HG03439 (cell line): ENCODE measurements around the gene EIF3L.

Experiments
- ATAC-seq: cut with Tn5 transposase; IDR thresholded peaks from one replicate; pipeline ENCODE4 v1.9.1; 2021; ENCODE audit warnings: mild to moderate bottlenecking, moderate library complexity; ENCODE audit not compliant: unreplicated experiment

EIF3L gene

DNA sequence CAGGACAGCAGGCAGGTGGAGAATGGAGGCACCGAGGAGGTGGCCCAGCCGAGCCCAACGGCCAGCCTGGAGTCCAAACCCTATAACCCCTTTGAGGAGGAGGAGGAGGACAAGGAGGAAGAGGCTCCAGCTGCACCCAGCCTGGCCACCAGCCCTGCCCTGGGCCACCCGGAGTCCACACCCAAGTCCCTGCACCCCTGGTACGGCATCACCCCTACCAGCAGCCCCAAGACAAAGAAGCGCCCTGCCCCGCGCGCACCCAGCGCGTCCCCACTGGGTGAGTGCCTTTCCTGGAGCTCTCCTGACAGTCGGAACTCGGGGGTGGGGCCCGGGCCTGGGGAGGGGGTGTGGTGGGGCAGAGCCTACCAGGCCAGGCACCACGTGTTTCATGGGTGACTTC is 76.5 kb downstream of the EIF3L start:
- no peak for ATAC-seq

DNA sequence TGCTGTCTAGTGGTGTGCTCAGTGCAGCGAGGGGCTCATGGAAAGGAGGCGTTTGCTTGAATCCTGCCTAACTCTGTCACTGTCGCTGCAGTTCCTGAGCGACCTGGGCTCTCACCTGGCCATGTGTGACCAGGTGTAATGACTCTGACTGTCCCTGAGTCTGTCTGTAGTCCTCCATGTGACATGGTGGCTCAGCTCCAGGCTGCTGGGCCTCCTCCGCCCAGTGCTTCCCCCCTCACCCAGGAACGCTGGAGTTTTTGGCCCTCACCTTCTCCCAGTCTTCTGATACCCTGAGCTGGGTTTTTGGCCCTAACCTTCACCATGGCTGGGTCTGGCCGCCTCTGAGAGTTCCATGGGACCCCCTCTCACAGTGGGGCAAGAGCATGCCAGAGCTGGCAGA is 77.1 kb downstream of the EIF3L start:
- no peak for ATAC-seq

DNA sequence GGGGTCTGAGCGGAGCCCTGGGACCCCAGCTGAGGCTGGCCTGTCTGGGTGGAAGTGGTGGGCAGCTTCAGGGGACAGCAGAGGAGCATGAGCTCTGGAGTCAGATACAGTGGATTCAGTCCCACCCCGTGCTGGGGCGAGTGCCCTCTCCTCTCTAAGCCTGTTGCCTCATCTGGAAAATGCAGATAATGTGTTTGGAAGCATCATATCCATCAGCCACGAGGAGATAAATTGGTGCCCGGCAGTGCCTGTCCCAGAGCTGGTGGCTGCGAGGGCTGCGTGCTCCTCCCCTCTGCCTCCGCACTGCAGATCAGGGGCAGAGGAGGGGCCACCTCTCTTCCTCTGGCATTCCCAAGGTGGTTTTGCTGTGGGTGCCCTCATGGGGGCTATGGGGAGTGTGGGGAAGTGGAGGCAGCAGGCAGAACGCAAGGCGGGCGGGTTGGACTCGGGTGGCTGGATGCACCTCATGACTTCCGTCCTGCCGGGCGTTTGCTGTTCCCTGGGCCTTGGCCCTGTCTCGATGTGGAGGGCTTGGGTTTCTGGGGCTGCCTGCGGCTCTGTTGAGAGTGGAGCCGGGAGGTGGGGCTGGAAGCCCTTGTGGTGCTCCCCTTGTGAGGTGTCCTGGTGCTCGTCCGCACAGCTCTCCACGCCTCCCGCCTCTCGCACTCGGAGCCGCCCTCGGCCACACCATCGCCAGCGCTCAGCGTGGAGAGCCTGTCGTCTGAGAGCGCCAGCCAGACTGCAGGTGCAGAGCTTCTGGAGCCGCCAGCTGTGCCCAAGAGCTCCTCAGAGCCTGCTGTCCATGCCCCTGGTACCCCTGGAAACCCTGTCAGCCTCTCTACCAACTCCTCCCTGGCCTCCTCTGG is 77.8 kb downstream of the EIF3L start:
- no peak for ATAC-seq

DNA sequence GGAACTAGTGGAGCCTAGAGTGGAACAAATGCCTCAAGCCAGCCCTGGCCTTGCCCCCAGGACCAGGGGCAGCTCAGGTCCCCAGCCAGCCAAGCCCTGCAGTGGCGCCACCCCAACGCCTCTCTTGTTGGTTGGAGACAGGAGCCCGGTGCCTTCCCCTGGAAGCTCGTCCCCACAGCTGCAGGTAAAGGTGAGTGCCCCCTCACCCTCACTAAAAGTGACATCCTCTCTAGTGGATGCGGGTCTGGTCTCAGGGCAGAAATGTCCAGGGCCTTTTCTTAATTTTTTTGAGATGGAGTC is 78.4 kb downstream of the EIF3L start:
- ATAC-seq, result no peak

DNA sequence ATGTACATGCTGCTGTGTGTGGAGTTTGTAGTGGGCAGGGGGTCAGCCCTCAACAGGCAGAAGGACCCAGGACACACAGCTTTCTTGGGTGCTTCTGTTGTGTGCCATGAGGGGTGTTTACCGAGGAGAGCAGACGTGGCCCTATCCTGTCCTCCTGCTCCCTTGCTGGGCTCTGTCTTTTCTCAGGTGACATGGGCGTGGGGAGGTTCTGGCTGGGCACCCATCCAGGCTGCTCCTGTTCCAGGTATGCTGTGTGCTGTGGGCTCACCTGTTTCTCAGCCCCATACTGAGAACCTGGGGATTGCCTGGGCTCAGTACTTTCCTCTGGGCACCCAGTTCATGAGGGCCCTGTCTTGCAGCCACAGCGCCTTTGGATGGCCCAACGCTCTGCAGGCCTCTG is 80.2 kb downstream of the EIF3L start:
- no peak for ATAC-seq

DNA sequence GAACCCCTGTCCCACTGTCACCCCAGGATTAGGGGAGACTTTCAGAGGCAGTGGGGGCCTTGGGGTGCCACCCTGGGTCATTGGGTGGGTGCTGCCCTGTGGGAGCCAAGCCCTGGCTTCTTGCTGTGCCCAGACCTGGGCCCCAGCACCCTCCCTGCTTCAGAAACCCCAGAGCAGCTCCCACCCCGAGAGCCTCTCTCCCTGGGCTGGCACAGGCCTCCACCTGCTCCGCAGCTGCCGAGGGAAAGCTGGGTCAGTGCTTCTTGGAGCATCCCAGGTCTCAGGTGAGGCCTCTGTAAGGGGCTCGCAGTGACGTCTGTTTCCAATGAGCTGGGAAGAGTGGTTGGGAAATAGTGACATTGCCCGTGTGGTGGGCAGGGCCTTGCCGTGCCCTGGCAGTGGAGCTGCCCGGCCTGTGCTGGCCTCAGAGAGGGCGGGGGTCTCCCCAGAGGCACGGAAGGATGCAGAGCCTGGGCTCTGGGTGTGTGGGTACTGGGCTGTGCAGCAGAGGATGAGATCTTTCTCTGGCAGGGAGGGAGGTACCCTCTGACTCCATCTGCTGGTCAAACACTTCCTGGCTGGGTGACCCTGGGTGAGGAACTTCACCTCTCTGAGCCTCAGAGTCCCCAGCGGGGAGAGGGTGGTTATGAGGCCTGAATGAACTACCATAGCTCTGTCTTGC is 81.2 kb downstream of the EIF3L start:
- no peak for ATAC-seq

DNA sequence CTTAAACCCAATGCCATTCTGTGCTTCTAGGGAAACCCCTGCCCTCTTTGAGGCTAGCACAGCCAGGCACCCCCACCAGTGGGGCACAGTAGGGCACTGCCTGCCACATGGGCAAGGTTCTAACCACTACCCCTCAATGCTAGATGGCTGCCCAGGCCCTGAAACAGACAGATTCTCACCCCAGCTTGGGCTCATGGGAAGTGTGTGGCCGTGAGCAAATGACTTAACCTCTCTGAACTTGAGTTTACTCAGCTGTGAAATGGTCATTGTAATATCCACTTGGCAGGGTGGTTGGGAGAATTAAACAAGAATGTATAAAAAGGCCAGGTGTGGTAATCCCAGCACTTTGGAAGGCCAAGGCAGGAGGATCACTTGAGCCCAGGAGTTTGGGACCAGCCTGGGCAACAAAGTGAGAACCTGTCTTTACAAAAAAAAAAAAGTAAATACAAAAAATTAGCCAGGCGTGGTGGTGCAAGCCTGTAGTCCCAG is 81.8 kb downstream of the EIF3L start:
- ATAC-seq, result no peak

DNA sequence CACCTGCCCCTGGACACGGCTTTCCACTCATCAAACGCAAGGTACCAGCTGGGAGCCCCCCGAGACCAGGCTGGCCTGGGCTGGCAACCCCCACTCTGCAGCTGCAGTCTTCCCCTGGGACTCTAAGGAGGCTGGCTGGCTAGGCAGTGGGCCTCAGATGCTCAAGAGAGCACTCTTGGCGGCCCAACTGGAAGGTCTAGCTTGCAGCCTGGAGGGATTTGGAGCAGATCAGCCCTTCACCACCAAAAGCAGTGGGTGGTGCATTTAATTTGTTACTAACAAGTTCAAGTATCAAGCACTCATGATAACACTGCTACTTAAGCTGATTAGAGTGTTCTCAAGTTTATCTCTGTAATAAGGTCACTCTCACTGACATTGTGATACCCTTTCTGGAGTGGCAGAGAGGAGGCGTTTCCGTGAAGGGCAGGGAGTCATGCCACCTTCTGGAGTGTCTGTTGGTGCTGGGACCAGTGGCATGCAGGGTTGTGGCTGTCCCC is 82.7 kb downstream of the EIF3L start:
- ATAC-seq, result no peak

DNA sequence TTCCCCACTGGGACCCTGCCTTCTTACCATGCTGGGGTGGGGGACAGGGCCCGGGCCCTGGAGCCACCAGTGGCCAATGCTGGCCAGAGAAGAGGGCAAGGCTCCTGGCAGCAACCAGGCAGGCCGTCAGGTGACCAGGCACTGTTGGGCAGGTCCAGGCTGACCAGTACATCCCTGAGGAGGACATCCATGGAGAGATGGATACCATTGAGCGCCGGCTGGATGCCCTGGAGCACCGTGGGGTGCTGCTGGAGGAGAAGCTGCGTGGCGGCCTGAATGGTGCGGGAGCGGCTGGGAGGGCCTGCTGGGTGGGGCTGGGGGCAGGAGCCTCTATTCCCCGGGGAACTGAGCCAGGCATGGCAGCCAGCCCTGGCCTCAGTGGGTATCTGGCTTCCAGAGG is 83.2 kb downstream of the EIF3L start:
- no peak for ATAC-seq

DNA sequence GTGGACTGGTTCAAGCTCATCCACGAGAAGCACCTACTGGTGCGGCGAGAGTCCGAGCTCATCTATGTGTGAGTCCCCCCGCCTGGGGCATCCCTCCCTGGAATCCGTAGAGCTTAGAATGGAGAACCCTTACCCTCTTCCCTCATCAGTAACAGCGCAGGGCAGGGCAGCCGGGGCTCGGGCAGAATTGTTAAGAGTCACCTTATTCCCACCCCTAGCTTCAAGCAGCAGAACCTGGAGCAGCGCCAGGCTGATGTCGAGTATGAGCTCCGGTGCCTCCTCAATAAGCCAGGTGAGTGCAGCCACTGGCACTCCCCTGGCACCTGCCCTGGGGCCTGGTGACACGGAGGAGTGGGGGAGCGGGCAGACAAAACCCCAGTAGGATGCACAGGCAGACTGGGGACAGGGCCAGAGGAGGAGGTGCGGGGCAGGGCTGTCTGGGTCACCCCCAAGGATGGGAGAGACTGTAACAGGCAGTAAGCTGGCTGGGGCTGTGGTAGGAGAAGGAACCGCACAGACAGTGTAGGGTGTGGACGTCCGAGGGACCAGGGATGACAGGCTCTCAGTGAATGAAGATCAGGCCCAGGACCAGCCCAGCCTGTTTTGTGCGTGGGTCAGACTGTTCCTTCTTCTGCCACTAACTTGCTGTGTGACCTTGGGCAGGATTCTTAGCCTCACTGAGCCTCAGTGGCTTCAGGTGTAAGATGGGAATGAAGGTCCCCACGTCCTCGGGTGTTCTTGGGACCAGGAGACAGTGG is 83.8 kb downstream of the EIF3L start:
- ATAC-seq, result no peak

DNA sequence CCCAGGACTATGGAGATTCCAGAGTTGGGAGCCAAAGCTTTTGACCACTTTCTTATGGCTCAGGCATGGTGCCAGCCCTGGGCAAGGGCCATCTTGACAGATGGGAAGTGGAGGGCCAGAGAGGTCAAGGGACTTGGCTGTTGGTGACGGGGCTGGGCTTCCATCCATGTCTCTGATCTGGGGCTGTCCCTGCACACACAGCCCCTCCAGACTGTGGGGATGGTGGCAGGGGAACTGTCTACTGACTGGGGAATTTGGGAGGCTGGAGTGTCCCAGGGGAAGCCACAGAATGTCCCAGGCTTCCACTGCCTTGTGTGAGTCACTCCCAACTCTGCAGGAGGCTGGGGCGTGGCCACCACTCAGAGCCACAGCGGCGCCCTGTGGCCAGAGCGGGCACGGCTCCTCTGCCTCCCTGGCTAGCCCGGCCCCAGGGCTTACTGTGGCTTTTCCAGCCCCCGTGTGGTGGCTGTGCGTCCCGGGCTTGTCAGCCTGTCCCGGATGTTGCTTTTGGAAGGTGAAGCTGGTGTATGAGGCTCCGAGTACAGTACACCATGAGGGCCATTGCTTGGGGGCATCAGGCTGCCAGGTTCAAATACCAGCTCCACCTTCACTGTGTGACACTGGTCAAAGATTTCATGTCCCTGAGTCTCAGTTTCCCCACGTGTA is 84.6 kb downstream of the EIF3L start:
- ATAC-seq, result no peak
